Measurements from ENCODE around the gene RAP1GAP2.

DNA sequence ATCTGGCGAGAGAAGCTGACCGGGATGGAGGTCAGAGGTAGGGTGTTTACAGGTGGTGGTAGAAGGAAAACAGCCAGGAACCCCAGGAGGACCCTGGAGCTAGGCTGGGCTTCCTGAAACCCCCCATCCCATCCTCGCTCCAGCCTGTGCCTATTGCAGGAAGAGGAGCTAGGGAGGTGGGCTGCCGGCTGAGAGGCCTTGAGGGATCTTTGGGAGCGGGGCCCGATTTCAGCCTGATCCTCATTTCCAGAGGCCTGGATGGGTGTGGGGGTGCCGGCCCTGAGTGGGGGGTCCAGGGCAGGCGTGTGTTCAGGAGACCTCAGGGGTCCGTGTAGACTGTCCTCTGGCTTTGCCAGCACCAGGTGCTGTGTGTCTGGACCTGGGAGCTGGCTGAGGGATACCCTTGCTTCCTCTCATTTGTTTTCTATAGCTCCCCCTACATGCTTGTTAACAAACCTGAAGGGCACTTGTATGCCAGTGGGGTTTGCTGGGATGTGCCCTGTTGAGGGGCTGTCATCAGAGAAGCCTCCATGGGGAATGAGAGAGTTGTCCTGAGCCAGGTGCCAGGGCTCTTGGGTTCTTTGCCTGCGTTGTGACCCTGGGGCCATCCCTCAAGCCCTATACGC lies 18.9 kb upstream of the RAP1GAP2 start:
- TF ChIP-seq, protein P1, sequence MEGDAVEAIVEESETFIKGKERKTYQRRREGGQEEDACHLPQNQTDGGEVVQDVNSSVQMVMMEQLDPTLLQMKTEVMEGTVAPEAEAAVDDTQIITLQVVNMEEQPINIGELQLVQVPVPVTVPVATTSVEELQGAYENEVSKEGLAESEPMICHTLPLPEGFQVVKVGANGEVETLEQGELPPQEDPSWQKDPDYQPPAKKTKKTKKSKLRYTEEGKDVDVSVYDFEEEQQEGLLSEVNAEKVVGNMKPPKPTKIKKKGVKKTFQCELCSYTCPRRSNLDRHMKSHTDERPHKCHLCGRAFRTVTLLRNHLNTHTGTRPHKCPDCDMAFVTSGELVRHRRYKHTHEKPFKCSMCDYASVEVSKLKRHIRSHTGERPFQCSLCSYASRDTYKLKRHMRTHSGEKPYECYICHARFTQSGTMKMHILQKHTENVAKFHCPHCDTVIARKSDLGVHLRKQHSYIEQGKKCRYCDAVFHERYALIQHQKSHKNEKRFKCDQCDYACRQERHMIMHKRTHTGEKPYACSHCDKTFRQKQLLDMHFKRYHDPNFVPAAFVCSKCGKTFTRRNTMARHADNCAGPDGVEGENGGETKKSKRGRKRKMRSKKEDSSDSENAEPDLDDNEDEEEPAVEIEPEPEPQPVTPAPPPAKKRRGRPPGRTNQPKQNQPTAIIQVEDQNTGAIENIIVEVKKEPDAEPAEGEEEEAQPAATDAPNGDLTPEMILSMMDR (IDR thresholded peaks at IDR 0.05), result no peak
- no peak for TF ChIP-seq POLR2A (IDR thresholded peaks at IDR 0.05)

Data from heart left ventricle (tissue), 13 donors.